Glutamatergic neuron (in vitro differentiated cells): ENCODE results near the gene PCIF1. TPM values are rescaled to one million over a fixed set of nuclear protein-coding genes. Genes with fewer than 3 reads are reported as not detected.
"Not testable (repeated sequence)": the region's sequence is repeated elsewhere in the genome, so short reads cannot be mapped to it uniquely, and the experiment has no call there.

Experiments
- DNase-seq: peaks from one replicate; pipeline ENCODE4 v3.0.0; 2022
- H3K27ac Mint-ChIP-seq: one replicate; pipeline ENCODE4 v1.8.0; 2020; ENCODE audit warnings: mild to moderate bottlenecking, mixed read lengths, inconsistent platforms; ENCODE audit not compliant: unreplicated experiment
- H3K27me3 Mint-ChIP-seq: one replicate; pipeline ENCODE4 v1.8.0; 2020; ENCODE audit warnings: mild to moderate bottlenecking, moderate library complexity, mixed read lengths, inconsistent platforms; ENCODE audit not compliant: unreplicated experiment
- H3K36me3 Mint-ChIP-seq: one replicate; pipeline ENCODE4 v1.8.0; 2020; ENCODE audit warnings: mild to moderate bottlenecking, mixed read lengths, inconsistent platforms; ENCODE audit not compliant: unreplicated experiment
- H3K4me1 Mint-ChIP-seq: one replicate; pipeline ENCODE4 v1.8.0; 2020; ENCODE audit warnings: mild to moderate bottlenecking, low read depth, mixed read lengths, inconsistent platforms; ENCODE audit not compliant: unreplicated experiment
- H3K4me3 Mint-ChIP-seq: one replicate; pipeline ENCODE4 v1.8.0; 2020; ENCODE audit warnings: mild to moderate bottlenecking, mixed read lengths, inconsistent platforms; ENCODE audit not compliant: unreplicated experiment
- H3K9me3 Mint-ChIP-seq: one replicate; pipeline ENCODE4 v1.8.0; 2020; ENCODE audit warnings: mild to moderate bottlenecking, moderate library complexity, mixed read lengths, inconsistent platforms; ENCODE audit not compliant: unreplicated experiment
- total RNA-seq: library from RNA; stranded (reverse); fragmentation: NEBNext Ultra II Directional; extraction: Animal tissue kit (Norgen Biotek cat#: 25700); gene quantifications from one replicate; pipeline ENCODE4 v1.2.1, GENCODE V29; 2021; ENCODE audit not compliant: unreplicated experiment
- TF ChIP-seq, protein P1 (sequence below): fragments of 200-600 bp; sonication (generic); IDR thresholded peaks from one replicate; pipeline ENCODE4 v1.5.0; 2021; ENCODE audit not compliant: partially characterized antibody, unreplicated experiment

Gene PCIF1
- total RNA-seq, 1 donor from 2014 or later = 37.6 TPM

DNA sequence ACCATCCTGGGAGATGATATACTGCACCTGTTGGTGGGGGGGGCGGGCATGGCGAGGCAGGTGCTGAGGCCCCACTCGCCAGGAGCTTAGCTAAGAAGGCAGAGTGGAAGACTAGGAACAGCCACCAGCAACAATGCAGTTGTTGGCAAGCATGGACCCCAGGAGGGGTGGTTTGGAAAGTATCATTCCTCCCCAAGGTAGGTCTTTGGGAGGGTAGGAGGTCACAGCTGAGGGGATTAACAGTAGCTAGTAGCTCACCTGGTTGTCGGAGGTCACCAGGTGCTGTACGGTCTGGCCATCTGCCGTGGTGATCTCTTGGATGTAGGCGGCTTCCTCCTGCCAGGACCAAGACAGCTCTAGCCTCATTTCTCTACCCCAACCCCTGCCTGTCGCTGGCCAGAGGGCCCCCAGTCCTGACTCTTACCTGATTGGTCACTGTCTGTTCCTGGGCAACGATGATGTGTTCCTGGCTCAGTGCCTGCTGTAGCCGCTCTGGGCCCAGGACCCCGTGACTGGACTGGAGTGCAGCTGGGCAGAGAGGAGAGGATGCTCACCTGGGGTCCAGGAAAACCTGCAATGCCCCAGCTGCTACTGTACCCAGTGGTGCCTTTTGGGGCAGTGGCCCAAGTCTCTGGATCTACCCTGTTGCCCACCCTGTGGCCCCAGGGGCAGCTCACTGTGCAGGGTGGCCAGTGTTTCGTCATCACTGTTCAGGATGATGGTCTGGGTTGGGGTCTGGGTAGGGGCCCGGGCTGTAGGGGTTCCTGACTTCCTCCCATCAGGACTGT, 15.3 kb downstream of the PCIF1 start:
- peaks cover 2% of the 10 kb centered on the region for H3K27me3 Mint-ChIP-seq
- H3K27ac Mint-ChIP-seq = no peak overlapping the region
- TF ChIP-seq, protein P1, sequence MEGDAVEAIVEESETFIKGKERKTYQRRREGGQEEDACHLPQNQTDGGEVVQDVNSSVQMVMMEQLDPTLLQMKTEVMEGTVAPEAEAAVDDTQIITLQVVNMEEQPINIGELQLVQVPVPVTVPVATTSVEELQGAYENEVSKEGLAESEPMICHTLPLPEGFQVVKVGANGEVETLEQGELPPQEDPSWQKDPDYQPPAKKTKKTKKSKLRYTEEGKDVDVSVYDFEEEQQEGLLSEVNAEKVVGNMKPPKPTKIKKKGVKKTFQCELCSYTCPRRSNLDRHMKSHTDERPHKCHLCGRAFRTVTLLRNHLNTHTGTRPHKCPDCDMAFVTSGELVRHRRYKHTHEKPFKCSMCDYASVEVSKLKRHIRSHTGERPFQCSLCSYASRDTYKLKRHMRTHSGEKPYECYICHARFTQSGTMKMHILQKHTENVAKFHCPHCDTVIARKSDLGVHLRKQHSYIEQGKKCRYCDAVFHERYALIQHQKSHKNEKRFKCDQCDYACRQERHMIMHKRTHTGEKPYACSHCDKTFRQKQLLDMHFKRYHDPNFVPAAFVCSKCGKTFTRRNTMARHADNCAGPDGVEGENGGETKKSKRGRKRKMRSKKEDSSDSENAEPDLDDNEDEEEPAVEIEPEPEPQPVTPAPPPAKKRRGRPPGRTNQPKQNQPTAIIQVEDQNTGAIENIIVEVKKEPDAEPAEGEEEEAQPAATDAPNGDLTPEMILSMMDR = no peak
- DNase-seq = no peak
- peaks cover 11% of the 10 kb centered on the region for H3K9me3 Mint-ChIP-seq
- H3K4me1 Mint-ChIP-seq = no peaks in the 10 kb centered on the region
- H3K36me3 Mint-ChIP-seq = no peaks in the 10 kb centered on the region
- no peak overlapping the region for H3K4me3 Mint-ChIP-seq

DNA sequence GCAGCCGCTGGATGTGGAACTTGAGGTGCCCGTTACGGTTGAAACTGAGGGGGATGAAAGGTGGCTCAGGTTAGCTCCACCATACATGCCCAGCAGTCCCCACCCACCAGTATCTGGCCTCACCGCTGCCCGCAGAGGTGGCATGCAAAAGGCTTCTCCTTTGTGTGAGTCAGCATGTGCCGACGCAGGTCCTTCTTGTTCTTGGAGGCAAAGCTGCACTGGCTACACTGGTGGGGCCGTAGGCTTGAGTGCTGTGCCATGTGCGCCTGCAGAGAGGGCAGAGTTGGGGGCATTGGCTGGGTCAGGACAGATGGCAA, 15.8 kb downstream of the PCIF1 start:
- H3K27ac Mint-ChIP-seq = no peak overlapping the region
- H3K27me3 Mint-ChIP-seq = peaks cover 2% of the 10 kb centered on the region
- no peaks in the 10 kb centered on the region for H3K36me3 Mint-ChIP-seq
- no peak overlapping the region for H3K4me3 Mint-ChIP-seq
- H3K9me3 Mint-ChIP-seq = peaks cover 11% of the 10 kb centered on the region
- no peak for DNase-seq
- TF ChIP-seq, protein P1 = no peak
- no peaks in the 10 kb centered on the region for H3K4me1 Mint-ChIP-seq

DNA sequence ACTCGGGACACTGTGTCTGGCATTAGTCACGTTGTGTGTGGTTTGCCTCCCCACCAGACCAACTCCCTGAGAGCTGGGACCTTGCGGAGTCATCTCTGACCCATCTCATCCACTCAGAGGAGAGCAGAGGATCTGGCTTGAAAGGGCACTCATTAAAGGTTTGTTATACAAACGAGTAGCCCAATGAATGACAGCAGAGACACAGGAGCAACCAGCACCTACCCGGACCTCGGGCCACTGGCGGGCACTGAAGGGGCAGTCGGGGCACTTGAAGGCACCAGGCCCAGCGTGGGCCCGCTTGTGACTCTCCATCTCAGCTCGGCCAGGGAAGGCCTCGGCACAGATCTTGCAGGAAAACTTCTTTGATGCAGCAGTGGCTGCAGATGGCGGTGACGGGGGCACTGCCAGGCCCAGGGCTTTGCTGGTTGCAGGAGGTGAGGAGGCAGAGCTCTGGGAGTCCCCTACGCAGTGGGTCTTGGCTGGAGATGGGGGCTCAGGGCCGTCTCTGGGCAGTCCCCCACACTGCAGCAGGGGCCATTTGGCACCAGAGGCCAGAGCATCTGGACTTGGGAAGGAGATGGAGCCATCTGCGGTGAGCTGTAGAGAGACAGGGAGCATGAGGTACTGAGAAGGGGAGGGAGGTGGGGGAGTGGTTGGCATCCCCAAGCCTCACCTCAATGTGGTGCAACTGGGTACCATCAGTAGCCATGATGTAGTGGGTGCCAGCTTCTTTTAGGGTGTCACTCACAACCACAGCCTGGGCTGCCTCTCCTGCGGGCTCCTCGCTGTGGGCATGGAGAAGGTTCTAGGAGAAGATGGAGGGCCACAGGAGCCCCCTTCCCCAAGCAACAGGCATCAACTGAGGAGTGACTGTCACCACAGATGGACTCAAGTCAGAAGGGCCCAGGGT, 17.7 kb downstream of the PCIF1 start:
- TF ChIP-seq, protein P1 = no peak
- no peak for DNase-seq
- H3K4me1 Mint-ChIP-seq = no peaks in the 10 kb centered on the region
- H3K27ac Mint-ChIP-seq = no peak overlapping the region
- H3K4me3 Mint-ChIP-seq = no peak overlapping the region
- H3K27me3 Mint-ChIP-seq = peaks cover 2% of the 10 kb centered on the region
- H3K36me3 Mint-ChIP-seq = no peaks in the 10 kb centered on the region
- H3K9me3 Mint-ChIP-seq = peaks cover 11% of the 10 kb centered on the region

DNA sequence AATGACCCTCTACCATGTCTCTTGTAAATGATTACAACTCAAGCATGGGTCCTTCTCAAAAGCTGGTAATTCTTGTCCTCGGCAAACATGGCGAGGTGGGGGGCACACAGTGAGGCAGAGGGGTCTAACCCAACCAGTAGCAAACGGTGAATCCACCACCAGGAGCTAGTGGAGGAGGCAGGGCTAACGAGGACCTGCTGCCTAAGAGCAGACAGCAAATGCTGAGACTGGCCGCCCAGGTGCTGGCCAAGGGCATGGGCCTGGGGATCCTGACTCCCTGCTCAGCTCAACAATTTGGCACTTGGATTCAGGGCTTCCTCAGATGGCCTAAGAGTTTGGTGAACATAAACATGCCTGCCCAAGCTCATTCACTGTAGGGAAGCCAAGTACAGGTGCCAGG, 18.4 kb downstream of the PCIF1 start:
- H3K4me1 Mint-ChIP-seq = no peaks in the 10 kb centered on the region
- DNase-seq = no peak
- no peak overlapping the region for H3K27ac Mint-ChIP-seq
- no peaks in the 10 kb centered on the region for H3K36me3 Mint-ChIP-seq
- no peak overlapping the region for H3K4me3 Mint-ChIP-seq
- H3K9me3 Mint-ChIP-seq = peaks cover 11% of the 10 kb centered on the region
- TF ChIP-seq, protein P1 = no peak
- peaks cover 2% of the 10 kb centered on the region for H3K27me3 Mint-ChIP-seq

DNA sequence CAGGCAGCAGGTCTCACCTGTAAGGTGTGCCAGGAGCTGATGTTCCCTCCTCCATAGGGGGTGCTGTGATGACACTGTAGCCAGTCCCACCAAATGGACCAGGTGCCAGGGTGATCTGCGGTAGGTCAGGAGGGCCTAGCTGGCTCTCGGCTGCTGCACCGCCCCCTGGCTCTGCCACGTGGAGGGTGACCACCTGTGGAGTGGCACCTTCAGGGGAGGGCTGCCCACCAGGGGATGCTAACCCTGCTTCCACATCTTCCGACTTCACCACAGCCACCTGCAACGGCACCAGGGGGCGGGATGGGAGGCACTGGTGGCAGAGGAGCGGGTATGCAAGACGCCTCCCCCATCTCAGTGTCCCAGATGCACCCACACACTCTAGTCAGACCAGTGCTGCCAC, 19.2 kb downstream of the PCIF1 start:
- DNase-seq = no peak
- H3K27me3 Mint-ChIP-seq = peaks cover 2% of the 10 kb centered on the region
- H3K9me3 Mint-ChIP-seq = peaks cover 11% of the 10 kb centered on the region
- H3K4me3 Mint-ChIP-seq = no peak overlapping the region
- H3K36me3 Mint-ChIP-seq = peaks cover 3% of the 10 kb centered on the region
- TF ChIP-seq, protein P1 = no peak
- no peaks in the 10 kb centered on the region for H3K4me1 Mint-ChIP-seq
- no peak overlapping the region for H3K27ac Mint-ChIP-seq

DNA sequence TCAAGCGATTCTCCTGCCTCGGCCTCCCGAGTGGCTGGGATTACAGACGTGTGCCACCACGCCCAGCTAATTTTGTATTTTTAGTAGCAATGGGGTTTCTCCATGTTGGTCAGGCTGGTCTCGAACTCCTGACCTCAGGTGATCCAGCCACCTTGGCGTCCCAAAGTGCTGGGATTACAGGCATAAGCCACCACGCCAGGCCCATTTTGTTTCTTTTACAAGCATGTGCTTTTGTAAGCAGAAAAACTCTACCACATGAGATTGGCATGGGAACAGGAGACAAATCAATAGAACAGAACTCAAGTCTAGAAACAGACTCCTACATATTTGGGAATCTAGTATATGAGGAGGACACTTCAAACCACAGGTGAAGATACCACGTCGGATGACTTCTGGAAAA, 21.8 kb downstream of the PCIF1 start:
- H3K36me3 Mint-ChIP-seq, H3K27ac Mint-ChIP-seq, H3K9me3 Mint-ChIP-seq, H3K4me3 Mint-ChIP-seq, H3K27me3 Mint-ChIP-seq, H3K4me1 Mint-ChIP-seq, DNase-seq: not testable (repeated sequence)
